Esophagus muscularis mucosa (tissue), 4 donors: ENCODE results near the gene IRF2BP2.
A peak's percentile ranks its signal among the peaks of the same experiment; 100 is the strongest.

Experiments
- CTCF ChIP-seq, 3 experiments: fragments of 200-600 bp in 2 of 3; fragments of 450-650 bp in 1 of 3; sonication (generic) in 2 of 3; IDR thresholded peaks; one replicate each; pipeline ENCODE4 v1.5.1; 2017 to 2019; ENCODE audit warnings: antibody characterized with exemption in 3 of 3, mild to moderate bottlenecking in 2 of 3, moderate library complexity in 1 of 3
- EP300 ChIP-seq: sonication (generic); formaldehyde crosslinking; IDR thresholded peaks from one replicate; pipeline ENCODE4 v1.6.1; 2017; ENCODE audit warnings: antibody characterized with exemption
- POLR2A ChIP-seq: fragments of 450-650 bp; IDR thresholded peaks from one replicate; pipeline ENCODE4 v1.6.1; 2017; ENCODE audit warnings: antibody characterized with exemption, moderate library complexity, mild to moderate bottlenecking, low read depth
- POLR2AphosphoS5 ChIP-seq, 2 donors: sonication (generic); formaldehyde crosslinking; IDR thresholded peaks; one replicate each; pipeline ENCODE4 v1.6.1; 2017; ENCODE audit warnings: antibody characterized with exemption in 2 of 2

DNA sequence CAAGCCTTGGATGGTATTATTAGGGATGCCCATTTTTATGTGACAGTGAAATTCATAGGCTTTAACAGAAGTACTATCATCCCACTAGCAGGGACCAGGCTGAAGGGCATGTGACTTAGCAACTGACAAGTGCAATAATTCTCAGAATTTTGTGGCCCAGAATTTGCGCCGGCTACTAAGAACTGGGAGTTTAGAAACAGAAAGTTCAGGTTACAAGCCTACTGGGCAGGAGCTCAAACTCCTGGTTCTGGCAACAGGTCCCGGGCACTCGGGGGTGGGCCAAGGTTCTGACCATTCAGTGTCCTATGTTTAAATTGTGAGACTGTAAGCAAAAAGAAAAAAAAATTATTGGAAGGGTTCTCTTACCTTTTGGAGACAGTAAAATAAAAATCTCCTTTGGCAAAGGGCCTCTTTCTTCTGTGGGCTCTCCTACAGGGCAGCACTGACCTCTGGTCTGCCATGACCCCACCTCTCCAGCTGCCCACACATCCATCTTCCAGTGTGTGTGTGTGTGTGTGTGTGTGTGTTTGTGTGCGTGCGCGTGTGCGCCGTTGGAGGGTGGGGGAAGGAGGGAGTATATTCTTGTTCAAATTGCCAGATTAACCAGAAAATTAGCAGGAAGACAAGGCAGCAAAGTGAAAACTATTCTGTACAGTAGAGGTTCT, 26.1 kb downstream of the IRF2BP2 start:
- TF ChIP-seq POLR2A (no peak), POLR2AphosphoS5 (IDR thresholded peaks at IDR 0.05) (peak in 1 of 2 donors; percentile 59), CTCF (IDR thresholded peaks at IDR 0.05) (no peak), EP300 (no peak)
